B cell (primary cell): ENCODE measurements around the gene GADL1. TPM values are rescaled to one million over a fixed set of nuclear protein-coding genes. Genes with fewer than 3 reads are reported as not detected.

Experiments used
- ATAC-seq: fragments of 200-7000 bp; cut with Tn5 transposase; one replicate; pipeline ENCODE4 v1.10.0; 2021; ENCODE audit warnings: low read depth, mild to moderate bottlenecking, moderate number of reproducible peaks, moderate library complexity
- CTCF ChIA-PET: fragments of 350-600 bp; sonication (Branson Sonifier 250); formaldehyde crosslinking; loops from one replicate; lab custom pipeline; 2021; ENCODE audit warnings: antibody characterized with exemption, inconsistent platforms; lab: Charles Lee
- POLR2A ChIA-PET: fragments of 350-600 bp; sonication (Branson Sonifier 250); formaldehyde crosslinking; loops from one replicate; lab custom pipeline; 2021; ENCODE audit warnings: antibody characterized with exemption; lab: Charles Lee
- DNase-seq: peaks from one replicate; pipeline ENCODE4 v3.0.0; 2013
- H2AFZ ChIP-seq: 2 replicates; pipeline ENCODE4 v1.6.1; 2012; ENCODE audit warnings: mild to moderate bottlenecking, low read depth, low read length; ENCODE audit not compliant: insufficient read depth, poor library complexity, severe bottlenecking
- H3K27ac ChIP-seq, 2 donors: 1 replicate in 1 of 2; 2 replicates in 1 of 2; pipeline ENCODE4 v1.5.1; 2012 to 2013; ENCODE audit warnings: low read length in 2 of 2, mild to moderate bottlenecking in 2 of 2, moderate library complexity in 1 of 2
- H3K27me3 ChIP-seq, 4 experiments: fragments of 200-600 bp in 1 of 4; sonication (generic) in 1 of 4; replicated peaks in 1 of 4; 1 replicate in 2 of 4; 2 replicates in 2 of 4; pipeline versions ENCODE4 v1.6.1 to v1.7.0; 2013 to 2016; ENCODE audit warnings: low read length in 3 of 4, mild to moderate bottlenecking in 2 of 4, mixed read lengths in 1 of 4, moderate library complexity in 1 of 4; ENCODE audit not compliant: insufficient read depth in 4 of 4, control insufficient read depth in 3 of 4; ENCODE audit errors: control extremely low read depth in 1 of 4
- H3K36me3 ChIP-seq, 2 experiments: replicated peaks in 1 of 2; 1 replicate in 1 of 2; 2 replicates in 1 of 2; pipeline versions ENCODE4 v1.6.1 to v1.7.1; 2013; ENCODE audit warnings: low read length in 1 of 2; ENCODE audit not compliant: insufficient read depth in 2 of 2, control insufficient read depth in 1 of 2; ENCODE audit errors: control extremely low read depth in 1 of 2, extremely low read depth in 1 of 2
- H3K4me1 ChIP-seq, 2 donors: fragments of 200-600 bp in 1 of 2; sonication (generic) in 1 of 2; 1 replicate in 1 of 2; 2 replicates in 1 of 2; pipeline versions ENCODE4 v1.5.1 to v1.6.1; 2013 to 2017; ENCODE audit warnings: low read length in 2 of 2; ENCODE audit not compliant: control insufficient read depth in 2 of 2, insufficient read depth in 2 of 2
- H3K4me2 ChIP-seq: replicated peaks from 2 replicates; pipeline ENCODE3; 2012; ENCODE audit warnings: mild to moderate bottlenecking, low read depth, low read length; ENCODE audit not compliant: poor library complexity, severe bottlenecking
- H3K4me3 ChIP-seq, 5 experiments: fragments of 200-600 bp in 1 of 5; sonication (generic) in 1 of 5; 1 replicate in 3 of 5; 2 replicates in 2 of 5; pipeline versions ENCODE4 v1.5.1 to v1.7.0; 2011 to 2016; ENCODE audit warnings: low read length in 4 of 5, mild to moderate bottlenecking in 4 of 5, low read depth in 2 of 5, control low read depth in 1 of 5, moderate library complexity in 1 of 5; ENCODE audit not compliant: insufficient read depth in 1 of 5; ENCODE audit errors: control extremely low read depth in 1 of 5, extremely low read depth in 1 of 5
- H3K79me2 ChIP-seq: fragments of 200-600 bp; sonication (generic); one replicate; pipeline ENCODE4 v1.6.0; 2016; ENCODE audit warnings: low read length; ENCODE audit not compliant: control insufficient read depth, insufficient read depth
- H3K9ac ChIP-seq: fragments of 200-600 bp; sonication (generic); 2 replicates; pipeline ENCODE4 v1.6.1; 2017; ENCODE audit warnings: mild to moderate bottlenecking, low read length, moderate library complexity
- H3K9me3 ChIP-seq, 3 donors: one replicate each; pipeline versions ENCODE4 v1.6.1 to v1.7.1; 2013; ENCODE audit warnings: low read length in 2 of 3; ENCODE audit not compliant: control insufficient read depth in 2 of 3, insufficient read depth in 1 of 3; ENCODE audit errors: control extremely low read depth in 1 of 3
- H4K20me1 ChIP-seq: 2 replicates; pipeline ENCODE4 v1.6.0; 2012; ENCODE audit warnings: mild to moderate bottlenecking, low read length; ENCODE audit not compliant: insufficient read depth, control insufficient read depth, poor library complexity, severe bottlenecking
- H3K27ac Mint-ChIP-seq: one replicate; pipeline ENCODE4 v1.8.0; 2021; ENCODE audit warnings: mixed read lengths
- H3K27me3 Mint-ChIP-seq: one replicate; pipeline ENCODE4 v1.8.0; 2021; ENCODE audit warnings: mixed read lengths
- H3K4me1 Mint-ChIP-seq: one replicate; pipeline ENCODE4 v1.8.0; 2021; ENCODE audit warnings: mixed read lengths
- H3K4me3 Mint-ChIP-seq: one replicate; pipeline ENCODE4 v1.8.0; 2021; ENCODE audit warnings: mixed read lengths
- H3K9me3 Mint-ChIP-seq: one replicate; pipeline ENCODE4 v1.8.0; 2022; ENCODE audit warnings: mixed read lengths; ENCODE audit not compliant: insufficient read depth
- CTCF ChIP-seq: fragments of 200-600 bp; IDR thresholded peaks from one replicate; pipeline ENCODE4 v1.8.0; 2022; ENCODE audit warnings: antibody characterized with exemption, mild to moderate bottlenecking
- EZH2 ChIP-seq: IDR thresholded peaks from 2 replicates; pipeline ENCODE4 v1.6.1; 2012; ENCODE audit warnings: borderline replicate concordance, low read depth, mild to moderate bottlenecking, moderate library complexity, low read length; ENCODE audit not compliant: insufficient read depth, poor library complexity, severe bottlenecking
- WGBS: methylation state at CpG from one replicate; pipeline ENCODE4 v1.1.5; 2013; ENCODE audit warnings: missing lambda C conversion rate; ENCODE audit not compliant: insufficient coverage; 5-methylcytosine and 5-hydroxymethylcytosine counted together
- intact Hi-C: fragments of 100-400 bp; cut with micrococcal nuclease; formaldehyde crosslinking; loops from one replicate; pipeline ENCODE4 v1.10.0; 2022
- polyA plus RNA-seq: library from polyadenylated mRNA; depleted of rRNA; stranded (reverse); fragments of >200 nt; gene quantifications from 2 replicates; pipeline ENCODE4 v1.2.3, GENCODE V29; 2012
- total RNA-seq, 2 donors: library from RNA; stranded (reverse); fragments of 120-200 nt in 1 of 2; gene quantifications; 1 replicate in 1 of 2; 2 replicates in 1 of 2; pipeline versions ENCODE4 v1.2.3 to v1.2.4, GENCODE V29; 2013 to 2022

Gene GADL1
- total and polyA plus RNA-seq, 2 donors (not counting 1 experiment from before 2014, with no cell fraction given), result not detected

GRCh38 chr3:30700702-30701321 is 193.6 kb downstream of the GADL1 start:
- H3K27ac Mint-ChIP-seq, result peak overlapping the region; percentile 28
- H3K27me3 Mint-ChIP-seq, result no peaks in the 10 kb centered on the region
- H3K27ac ChIP-seq, result no peak overlapping the region
- TF ChIP-seq CTCF (no peak), EZH2 (no peak)
- no peak overlapping the region for H3K4me3 ChIP-seq
- H2AFZ ChIP-seq, result no peak overlapping the region
- no peak overlapping the region for H3K4me3 Mint-ChIP-seq
- peaks cover 7 to 18% of the 10 kb centered on the region in 2 experiments for H3K36me3 ChIP-seq
- WGBS, result 100% methylated on average over 1 of the region's 3 CpGs
- no peak for DNase-seq
- ChIA-PET CTCF (no interaction called here), POLR2A (no interaction called here)
- intact Hi-C loops, result no loop called here
- H3K9me3 Mint-ChIP-seq, result peaks cover 7% of the 10 kb centered on the region
- H3K9ac ChIP-seq, result no peak overlapping the region
- peaks cover 0 to 4% (median 0%) of the 10 kb centered on the region in 3 donors for H3K9me3 ChIP-seq
- H3K4me2 ChIP-seq, result no peak overlapping the region
- peaks cover 6 to 7% of the 10 kb centered on the region in 2 donors for H3K4me1 ChIP-seq
- no peak for ATAC-seq
- H3K4me1 Mint-ChIP-seq, result peaks cover 22% of the 10 kb centered on the region
- H3K27me3 ChIP-seq, result no peaks in the 10 kb centered on the region
- no peaks in the 10 kb centered on the region for H4K20me1 ChIP-seq
- H3K79me2 ChIP-seq, result no peaks in the 10 kb centered on the region

GRCh38 chr3:30699927-30700326 is 194.5 kb downstream of the GADL1 start:
- H3K9me3 ChIP-seq, result peaks cover 0 to 4% (median 0%) of the 10 kb centered on the region in 3 donors
- H3K4me1 Mint-ChIP-seq, result peaks cover 30% of the 10 kb centered on the region
- intact Hi-C loops, result no loop called here
- H3K4me3 ChIP-seq, result no peak overlapping the region
- no peak overlapping the region for H3K27ac Mint-ChIP-seq
- H3K4me1 ChIP-seq, result peaks cover 6 to 7% of the 10 kb centered on the region in 2 donors
- H2AFZ ChIP-seq, result no peak overlapping the region
- H3K79me2 ChIP-seq, result no peaks in the 10 kb centered on the region
- H3K9ac ChIP-seq, result no peak overlapping the region
- H3K4me3 Mint-ChIP-seq, result no peak overlapping the region
- H3K27ac ChIP-seq, result no peak overlapping the region
- no peaks in the 10 kb centered on the region for H3K27me3 Mint-ChIP-seq
- TF ChIP-seq CTCF (no peak), EZH2 (no peak)
- ATAC-seq, result no peak
- no CpG with 5 or more reads among the region's 4 CpGs for WGBS
- peaks cover 11 to 27% of the 10 kb centered on the region in 2 experiments for H3K36me3 ChIP-seq
- POLR2A ChIA-PET, result no interaction called here
- H3K27me3 ChIP-seq, result no peaks in the 10 kb centered on the region
- no peaks in the 10 kb centered on the region for H4K20me1 ChIP-seq
- H3K4me2 ChIP-seq, result no peak overlapping the region
- CTCF ChIA-PET, result interaction anchor here (1.1 to 9.2 kb wide), 2 partner anchors 503 to 583 kb away, joined by 3 to 113 read pairs; no protein-coding TSS in a partner anchor
- peaks cover 7% of the 10 kb centered on the region for H3K9me3 Mint-ChIP-seq
- no peak for DNase-seq
